ENCODE measurements around the gene CD151.

- TF ChIP-seq, protein P1, sequence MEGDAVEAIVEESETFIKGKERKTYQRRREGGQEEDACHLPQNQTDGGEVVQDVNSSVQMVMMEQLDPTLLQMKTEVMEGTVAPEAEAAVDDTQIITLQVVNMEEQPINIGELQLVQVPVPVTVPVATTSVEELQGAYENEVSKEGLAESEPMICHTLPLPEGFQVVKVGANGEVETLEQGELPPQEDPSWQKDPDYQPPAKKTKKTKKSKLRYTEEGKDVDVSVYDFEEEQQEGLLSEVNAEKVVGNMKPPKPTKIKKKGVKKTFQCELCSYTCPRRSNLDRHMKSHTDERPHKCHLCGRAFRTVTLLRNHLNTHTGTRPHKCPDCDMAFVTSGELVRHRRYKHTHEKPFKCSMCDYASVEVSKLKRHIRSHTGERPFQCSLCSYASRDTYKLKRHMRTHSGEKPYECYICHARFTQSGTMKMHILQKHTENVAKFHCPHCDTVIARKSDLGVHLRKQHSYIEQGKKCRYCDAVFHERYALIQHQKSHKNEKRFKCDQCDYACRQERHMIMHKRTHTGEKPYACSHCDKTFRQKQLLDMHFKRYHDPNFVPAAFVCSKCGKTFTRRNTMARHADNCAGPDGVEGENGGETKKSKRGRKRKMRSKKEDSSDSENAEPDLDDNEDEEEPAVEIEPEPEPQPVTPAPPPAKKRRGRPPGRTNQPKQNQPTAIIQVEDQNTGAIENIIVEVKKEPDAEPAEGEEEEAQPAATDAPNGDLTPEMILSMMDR (IDR thresholded peaks at IDR 0.05; ENCODE audit: low read length): no peak
- TF ChIP-seq EZH2 (IDR thresholded peaks at IDR 0.05; ENCODE audit: borderline replicate concordance, low read length): no peak
Observed at GRCh38 chr11:801097-801780, 31.5 kb upstream of the CD151 start.
